GM19372 (cell line): ENCODE data around the gene LRRC49.
A peak's percentile ranks its signal among the peaks of the same experiment; 100 is the strongest.
"Not testable (repeated sequence)": the region's sequence is repeated elsewhere in the genome, so short reads cannot be mapped to it uniquely, and the experiment has no call there.

Experiments
- ATAC-seq: cut with Tn5 transposase; IDR thresholded peaks from one replicate; pipeline ENCODE4 v1.9.1; 2021; ENCODE audit warnings: mild to moderate bottlenecking, low read depth, moderate library complexity; ENCODE audit not compliant: unreplicated experiment

Gene LRRC49, protein sequence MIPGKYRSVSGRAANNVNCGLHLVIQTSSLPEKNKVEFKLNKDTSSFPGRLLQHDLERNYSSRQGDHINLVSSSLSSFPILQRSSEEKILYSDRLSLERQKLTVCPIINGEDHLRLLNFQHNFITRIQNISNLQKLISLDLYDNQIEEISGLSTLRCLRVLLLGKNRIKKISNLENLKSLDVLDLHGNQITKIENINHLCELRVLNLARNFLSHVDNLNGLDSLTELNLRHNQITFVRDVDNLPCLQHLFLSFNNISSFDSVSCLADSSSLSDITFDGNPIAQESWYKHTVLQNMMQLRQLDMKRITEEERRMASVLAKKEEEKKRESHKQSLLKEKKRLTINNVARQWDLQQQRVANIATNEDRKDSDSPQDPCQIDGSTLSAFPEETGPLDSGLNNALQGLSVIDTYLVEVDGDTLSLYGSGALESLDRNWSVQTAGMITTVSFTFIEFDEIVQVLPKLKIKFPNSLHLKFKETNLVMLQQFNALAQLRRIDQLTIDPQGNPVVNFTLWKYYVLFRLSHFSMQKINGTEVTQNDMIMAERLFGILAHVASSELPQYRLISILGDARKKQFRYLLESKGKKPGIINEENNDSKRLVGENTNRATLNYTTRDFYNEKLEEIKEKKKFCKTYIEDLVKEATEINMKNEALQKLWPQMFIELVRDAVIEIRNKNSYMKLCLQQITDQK

DNA sequence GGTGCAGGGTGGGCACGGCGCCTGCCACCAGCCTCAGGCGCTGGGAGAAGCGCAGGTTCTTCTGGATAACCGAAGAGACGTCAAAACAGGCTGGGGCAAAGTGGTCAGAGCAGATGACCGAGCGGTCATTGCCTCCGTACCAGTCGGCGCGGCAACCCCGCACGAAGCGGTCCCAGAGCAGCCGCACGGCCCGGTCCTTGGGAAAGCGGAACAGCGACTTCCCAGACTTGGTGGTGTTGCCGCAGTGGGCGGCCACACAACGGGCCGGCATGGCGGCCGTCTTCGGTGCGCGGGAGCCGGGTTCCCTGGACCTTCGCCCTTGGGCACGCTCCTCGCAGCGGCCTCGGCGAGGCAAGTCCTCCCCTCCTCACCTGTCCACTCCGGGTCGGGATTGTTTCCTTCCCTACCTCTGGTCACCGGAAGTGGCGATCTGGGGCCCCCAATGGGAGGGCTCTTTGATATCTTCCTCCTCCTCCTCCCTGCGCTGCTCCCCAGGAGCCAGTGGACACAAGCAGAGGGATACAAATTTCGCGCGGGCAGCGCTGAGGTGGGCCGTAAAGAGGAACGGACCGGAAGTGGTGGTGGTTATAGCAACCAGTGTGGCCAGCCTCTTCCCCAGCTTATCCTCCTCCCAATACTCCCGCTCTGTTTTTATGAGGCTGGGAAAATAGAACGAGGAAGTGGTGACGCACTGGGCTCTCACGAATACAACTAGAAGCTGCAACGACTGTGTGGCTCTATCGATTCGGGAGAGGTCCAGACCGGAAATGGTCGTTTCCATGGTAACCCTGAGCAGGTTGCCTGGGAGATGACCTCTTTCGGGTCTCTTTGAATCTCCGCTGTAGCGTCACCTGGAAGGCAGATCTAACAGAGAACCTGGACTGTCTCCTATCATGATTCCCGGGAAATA lies at the start of gene LRRC49, which contains the start of gene THAP10:
Gene LRRC49 (plus strand): TSS at position 825 of the 910 bp plus-strand sequence. CDS start 69 bp downstream, at position 894.
Gene THAP10 (minus strand): TSS at position 432 of the 910 bp plus-strand sequence. CDS start 161 bp downstream, at position 271.
- ATAC-seq = peak; percentile 79

DNA sequence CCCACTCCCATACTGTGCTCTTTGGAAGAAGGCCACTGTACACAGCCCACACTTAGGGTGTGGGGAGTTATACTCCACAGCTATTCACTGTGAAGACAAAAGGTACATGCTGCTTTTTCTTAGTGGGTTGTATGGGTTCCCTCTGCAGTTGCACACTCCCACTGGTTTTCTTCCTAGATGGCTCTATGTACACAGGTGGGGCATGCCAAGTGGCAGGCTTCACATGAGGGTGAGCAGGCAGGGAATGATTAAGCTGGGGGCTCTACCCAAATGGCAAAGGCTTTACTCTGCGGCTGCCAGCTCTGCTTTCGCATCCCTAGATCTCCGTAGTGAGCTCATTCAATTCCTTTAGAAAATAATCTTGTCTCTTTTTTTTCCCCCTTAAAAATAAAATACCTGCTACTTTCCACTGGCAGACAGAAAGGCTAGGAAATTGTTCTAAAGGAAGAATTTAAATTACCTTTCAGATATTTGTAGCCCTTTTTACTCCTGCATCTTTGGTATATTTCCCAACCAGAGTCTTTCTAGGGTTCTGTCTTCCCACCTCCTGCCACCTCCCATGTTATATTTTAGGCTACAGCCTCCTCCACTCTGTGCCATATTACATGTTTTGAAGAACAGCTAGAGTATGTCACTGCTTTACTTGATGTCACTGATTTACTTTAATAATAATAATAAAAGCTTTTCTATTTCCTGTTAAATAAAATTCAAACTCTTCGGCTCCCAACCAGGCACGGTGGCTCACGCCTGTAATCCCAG lies 46.8 kb upstream of the LRRC49 start:
- ATAC-seq = no peak

DNA sequence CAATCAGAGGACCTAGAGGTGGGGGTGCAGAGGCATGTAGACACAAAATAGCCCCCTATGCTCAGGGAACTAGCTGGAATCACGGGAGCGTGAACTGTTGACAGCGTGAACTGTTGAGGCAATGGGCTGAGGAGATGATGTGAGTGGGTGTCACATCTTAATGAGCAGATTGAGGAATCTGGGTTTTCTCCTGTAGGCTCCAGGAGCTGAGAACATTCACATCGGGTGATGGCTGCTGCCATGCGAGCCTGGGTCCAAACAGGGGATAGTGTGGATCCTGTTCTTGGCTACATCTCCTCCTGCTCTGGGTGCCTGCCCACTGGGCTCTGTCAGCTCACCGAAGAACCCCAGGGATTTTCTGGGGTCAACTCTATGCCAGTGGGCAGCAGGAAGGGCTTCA lies 40.7 kb upstream of the LRRC49 start:
- no peak for ATAC-seq

DNA sequence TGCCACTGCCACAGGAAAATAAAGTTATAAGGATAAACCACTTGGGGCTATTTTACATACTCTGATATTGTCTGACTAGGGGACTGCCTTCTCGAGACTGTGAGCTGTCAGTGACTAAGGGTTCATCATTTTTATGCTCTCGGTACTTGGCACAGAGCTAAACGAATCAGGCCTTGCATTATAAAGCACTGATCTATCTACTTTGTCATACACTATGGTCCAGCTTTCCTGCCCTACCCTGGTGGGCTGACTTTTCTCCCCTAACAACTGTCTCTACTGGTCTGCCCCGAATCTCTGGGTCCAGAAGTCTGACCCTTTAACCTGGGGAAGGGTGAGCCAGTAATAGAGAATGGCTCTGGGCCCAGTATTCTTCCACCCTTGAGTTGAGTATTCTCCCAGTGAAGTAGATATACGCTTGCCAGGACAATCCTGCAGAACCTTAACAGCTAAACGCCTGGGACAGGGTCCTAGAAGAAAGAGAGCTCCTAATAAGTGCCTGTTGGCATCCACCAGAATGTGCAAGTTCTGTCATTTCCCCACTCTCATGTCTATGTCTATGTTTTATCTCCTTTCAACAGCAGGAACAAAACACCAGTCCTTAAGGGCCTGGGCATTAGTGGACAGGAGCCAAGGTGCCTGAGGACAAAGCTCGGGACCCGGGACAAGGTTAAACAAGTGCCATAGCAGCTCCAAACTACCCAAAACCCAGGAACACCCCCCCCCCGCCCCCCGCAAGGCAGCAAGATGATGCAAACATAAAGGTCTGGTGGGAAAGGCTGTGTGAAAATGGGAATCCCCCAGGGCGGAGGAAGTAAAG lies 39.9 kb upstream of the LRRC49 start:
- ATAC-seq = no peak

DNA sequence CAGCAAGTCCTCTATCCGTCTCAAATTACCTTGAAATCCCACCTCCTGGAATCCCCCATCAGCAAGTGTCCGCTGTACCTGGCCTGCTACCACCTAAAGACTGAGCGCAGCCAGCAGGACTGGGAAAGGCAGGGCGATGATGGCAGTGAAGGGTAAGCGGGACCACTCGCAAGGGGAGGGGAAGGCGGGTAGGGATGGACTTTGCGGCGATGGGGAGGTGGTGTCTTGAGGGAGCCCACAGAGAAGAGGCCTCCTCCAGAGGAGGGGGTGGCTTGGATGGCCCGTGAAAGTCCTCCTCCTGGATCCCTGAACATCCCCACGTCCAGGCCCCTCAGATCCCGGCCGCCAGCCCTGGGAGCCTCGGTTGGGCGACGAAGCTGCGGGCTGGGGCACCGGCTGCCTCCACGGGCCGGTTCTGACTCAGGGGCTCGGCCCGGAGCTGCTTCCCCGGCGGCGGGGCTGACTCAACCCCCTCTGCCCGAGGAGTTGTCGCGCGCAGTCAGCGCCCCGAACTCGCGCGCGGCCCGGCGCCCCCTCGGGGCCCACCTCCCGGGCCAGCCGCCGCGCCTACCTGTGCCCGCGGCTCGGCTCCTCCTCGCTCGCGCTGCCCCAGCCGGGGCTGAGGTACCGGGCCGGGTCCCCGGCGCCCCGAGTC lies 39.2 kb upstream of the LRRC49 start:
- ATAC-seq = no peak

DNA sequence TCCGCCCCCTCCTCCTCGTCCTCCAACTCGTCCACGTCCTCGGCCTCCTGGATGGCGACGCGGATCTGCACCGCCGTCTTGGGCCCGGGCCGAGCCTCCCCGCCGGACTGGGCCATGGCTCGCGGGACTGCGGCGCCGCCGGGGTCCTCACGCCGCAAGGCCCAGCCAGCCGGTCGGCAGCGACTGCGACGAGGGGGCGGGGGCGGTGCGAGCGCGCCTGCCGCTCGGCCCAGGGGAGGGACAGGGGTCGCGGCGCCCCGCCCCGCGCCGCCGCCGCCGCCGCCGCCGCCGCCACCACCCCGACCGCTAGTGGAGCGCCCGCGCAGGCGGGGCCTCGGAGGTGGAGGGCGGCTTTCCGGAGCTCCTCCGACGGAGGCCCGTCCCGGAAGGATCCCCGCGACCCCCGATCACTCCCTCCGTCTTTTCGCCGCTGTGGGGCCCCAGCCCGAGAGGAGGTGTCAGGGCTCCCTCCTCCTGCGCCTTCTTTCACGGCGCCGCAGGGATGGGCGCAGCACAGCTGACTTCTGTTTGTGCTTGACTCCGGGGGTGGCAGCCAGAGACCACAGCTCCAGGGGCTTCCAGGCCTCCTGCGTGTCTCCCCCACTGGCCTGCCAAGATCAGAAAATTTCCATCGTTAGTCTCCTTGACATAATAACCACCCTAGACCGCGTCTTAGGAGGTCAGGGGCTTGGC lies 38.5 kb upstream of the LRRC49 start, which contains the start of gene LARP6:
Gene LARP6 (minus strand): TSS at position 185 of the 693 bp plus-strand sequence. CDS start 69 bp downstream, at position 116.
- no peak for ATAC-seq

DNA sequence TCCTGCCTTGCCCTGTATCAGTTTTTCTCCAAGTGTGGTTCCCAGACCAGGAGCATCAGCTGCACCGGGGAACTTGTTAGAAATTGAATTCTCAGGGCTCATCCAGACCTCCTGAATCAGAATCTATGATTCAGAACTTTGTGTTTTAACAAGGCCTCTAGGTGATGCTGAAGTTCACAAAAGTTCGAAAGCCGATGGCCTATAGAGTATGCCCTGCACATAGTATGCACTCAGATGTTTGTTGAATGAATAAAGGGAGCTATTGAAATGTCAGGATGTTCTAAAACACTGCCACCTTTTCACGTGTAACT lies 38.0 kb upstream of the LRRC49 start:
- no peak for ATAC-seq

DNA sequence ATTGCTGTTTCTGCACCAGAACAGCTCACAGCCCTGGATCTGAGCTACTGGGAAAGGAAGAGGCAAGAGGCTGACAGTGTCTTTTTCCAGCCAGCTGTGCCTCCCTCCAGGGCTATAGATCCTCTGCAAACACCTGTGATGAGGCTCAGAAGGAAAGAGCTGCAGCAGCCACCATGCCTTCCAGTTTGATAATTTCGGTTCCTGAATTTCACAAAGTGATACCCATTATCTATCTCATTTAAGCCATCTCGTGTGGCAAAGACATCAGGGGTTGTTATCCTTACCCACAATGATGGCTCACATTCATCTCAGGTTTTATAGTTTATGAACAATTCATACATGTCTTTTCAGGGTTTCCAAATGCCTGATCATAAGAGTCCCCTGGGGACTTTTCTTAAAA lies 36.9 kb upstream of the LRRC49 start:
- no peak for ATAC-seq

DNA sequence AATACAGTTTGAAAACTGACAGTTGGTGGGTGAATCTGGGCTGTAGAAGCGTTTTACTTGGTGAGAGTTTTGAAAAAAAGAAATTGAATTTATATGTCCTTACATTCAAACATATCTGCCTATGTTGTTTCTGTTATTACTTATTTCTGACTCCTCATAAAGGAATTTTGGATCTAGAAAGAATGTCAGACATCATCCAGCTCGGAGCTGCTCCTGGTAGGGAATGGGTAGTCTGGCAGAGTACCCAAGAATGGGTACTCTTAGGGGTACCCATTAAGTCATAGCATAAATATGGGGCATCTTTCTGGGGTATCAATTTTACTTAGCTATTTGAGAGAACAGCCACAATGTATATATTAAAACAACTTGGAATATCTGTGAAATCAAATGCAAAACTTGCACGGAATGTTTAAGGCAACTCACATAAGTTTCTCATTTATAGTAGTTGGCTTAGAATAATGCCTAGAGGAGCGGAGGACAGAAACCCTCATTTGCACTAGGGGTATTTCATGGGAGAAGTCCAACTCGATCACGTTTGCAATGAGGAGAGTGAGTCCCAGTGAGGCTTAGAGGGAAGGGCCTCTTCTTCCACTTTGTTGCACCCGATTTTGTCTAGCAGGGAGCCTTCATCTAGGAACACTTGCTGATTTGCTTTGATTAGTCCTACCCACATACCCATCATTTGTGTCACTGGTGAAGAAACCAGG lies 36.3 kb upstream of the LRRC49 start:
- ATAC-seq = no peak

DNA sequence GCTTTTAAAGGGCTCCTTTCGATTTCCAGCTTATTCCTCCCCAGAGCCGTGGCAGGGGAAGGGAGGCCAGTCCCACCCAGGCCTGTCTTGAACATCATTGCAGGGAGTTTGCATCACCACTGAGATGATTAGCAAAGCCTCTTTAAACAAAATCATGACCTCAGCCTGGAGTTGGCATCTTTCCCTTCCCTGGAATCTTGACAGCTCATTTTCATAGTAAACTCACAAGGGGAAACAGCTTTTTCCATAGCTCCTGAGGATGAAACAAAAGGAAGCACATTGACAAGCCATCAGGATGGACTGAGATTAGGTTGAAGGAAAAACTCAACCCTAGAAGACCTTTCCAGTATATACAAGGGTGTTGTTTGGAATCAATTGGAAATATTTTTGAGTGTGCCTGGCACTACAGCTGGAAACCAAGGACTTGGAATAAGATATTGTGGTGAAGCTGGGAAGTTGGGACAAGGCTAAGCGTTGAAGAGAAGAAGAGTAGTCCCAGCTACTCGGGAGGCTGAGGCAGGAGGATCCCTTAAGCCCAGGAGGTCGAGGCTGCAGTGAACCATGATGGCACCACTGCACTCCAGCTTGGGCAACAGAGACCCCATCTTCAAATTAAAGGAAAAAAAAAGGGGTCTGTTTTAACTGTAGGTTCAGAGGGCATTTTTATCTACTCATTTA lies 35.6 kb upstream of the LRRC49 start:
- ATAC-seq = no peak

DNA sequence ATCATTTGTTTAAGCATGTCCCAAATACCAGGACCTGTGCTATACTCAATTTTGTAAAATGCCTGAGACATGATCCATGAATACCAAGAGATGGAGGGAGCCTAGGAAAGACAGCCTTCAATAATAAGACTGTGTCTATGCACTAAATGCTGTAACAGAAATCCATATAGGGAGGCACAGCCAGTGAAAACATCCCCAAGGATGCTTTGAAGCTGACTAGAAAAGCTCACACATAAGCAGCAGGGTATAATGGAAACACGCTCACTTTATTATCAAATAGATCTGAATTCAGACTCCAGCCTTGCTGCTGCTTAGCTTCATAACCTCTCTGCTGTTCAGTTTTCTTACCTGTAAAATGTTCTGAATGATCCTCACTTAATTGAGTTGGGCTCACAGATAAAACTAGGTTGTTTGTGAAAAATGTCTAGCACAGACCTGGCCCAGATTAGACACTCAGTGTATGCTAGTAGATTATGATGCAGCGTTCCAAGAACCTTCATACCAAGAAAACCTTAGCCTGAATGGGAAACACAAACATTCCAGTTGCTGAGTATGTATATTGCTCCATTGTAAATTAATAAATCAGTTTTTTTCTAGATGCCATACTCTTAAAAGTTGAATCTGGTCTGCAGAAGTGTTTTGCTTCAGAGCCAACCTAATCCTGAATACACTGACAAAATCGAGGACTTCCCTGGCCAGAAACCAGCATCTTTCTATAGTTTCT lies 34.9 kb upstream of the LRRC49 start:
- ATAC-seq = no peak

DNA sequence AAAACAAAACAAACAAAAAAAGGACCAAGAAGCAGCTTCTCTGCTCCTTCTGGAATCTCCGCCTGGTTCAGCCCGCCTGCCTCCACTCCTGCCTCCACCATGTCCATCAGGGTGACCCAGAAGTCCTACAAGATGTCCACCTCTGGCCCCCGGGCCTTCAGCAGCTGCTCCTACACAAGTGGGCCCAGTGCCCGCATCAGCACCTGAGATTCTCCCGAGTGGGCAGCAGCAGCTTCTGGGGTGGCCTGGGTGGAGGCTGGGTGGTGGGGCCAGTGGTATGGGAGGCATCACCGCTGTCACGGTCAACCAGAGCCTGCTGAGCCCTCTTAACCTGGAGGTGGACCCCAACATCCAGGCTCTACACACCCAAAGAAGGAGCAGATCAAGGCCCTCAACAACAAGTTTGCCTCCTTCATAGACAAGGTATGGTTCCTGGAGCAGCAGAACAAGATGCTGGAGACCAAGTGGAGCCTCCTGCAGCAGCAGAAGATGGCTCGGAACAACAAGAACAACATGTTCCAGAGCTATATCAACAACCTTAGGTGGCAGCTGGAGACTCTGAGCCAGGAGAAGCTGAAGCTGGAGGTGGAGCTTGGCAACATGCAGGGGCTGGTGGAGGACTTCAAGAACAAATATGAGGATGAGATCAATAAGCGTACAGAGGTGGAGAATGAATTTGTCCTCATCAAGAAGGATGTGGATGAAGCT lies 33.9 kb upstream of the LRRC49 start:
- ATAC-seq = not testable (repeated sequence)

DNA sequence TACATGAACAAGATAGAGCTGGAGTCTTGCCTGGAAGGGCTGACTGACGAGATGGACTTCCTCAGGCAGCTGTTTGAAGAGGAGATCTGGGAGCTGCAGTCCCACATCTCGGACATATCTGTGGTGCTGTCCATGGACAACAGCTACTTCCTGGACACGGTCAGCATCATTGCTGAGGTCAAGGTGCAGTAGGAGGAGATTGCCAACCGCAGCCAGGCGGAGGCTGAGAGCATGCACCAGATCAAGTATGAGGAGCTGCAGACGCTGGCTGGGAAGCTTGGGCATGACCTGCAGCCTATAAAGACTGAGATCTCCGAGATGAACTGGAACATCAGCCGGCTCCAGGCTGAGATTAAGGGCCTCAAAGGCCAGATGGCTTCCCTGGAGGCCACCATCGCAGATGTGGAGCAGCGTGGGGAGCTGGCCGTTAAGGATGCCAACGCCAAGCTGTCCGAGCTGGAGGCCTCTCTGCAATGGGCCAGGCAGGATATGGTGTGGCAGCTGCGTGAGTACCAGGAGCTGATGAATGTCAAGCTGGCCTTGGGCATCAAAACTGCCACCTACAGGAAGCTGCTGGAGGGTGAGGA lies 33.2 kb upstream of the LRRC49 start:
- no peak for ATAC-seq

DNA sequence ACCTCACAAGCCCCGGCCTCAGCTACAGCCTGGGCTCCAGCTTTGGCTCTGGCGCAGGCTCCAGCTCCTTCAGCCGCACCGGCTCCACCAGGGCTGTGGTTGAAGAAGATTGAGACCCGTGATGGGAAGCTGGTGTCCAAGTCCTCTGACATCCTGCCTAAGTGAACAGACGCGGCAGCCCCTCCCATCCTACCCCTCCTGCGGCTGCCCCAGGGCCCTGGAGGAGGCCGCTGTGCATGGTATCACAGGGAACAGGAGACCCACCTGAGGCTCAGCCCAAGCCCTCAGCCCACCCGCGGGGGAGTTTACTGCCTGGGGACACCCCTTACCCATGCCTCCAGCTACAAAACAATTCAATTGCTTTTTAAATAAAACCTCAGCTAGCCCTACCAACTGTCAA lies 32.6 kb upstream of the LRRC49 start:
- no peak for ATAC-seq

DNA sequence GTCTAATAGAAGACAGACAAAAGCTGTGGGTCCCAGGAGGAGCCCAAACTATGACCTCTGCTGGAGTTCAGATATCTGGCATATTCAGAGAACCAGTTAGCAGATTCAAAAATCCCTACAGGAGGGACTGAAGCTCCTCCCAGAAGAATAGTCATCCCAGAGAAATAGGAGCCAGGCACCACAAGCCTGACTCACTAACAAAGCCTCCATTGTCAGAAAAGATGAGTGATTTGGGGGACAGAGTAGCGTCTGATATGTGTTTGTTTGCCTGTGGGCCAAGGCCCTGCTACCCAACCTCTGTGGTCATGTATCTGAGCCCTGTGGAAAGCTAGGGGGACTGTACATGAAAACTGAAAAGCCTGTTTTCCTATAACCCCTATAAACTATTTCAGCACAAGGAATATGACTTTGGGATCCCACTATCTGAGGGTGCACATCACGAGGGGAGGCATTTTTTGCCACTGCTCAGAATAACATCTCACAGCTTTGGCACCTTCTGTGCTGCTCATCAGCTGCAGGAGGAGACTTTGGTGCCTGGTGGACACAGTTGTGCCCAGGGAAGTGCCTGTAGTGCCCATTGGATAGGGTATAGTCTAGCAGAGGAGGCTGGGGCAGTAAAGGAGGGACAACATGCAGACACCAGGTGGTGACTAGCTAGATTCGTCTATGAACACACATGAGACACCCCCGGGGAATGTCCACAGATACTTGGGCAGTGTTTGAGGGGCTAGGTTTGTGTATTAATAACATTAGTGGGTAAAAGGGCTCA lies 29.0 kb upstream of the LRRC49 start:
- no peak for ATAC-seq
